ENCODE data around the gene SPC24. TPM values are rescaled to one million over a fixed set of nuclear protein-coding genes. Genes with fewer than 3 reads are reported as not detected.
A peak's percentile ranks its signal among the peaks of the same experiment; 100 is the strongest.
"Not testable (repeated sequence)": the region's sequence is repeated elsewhere in the genome, so short reads cannot be mapped to it uniquely, and the experiment has no call there.

SPC24 gene
- total RNA-seq, 1 experiment from 2014 or later = 33.9 TPM

DNA sequence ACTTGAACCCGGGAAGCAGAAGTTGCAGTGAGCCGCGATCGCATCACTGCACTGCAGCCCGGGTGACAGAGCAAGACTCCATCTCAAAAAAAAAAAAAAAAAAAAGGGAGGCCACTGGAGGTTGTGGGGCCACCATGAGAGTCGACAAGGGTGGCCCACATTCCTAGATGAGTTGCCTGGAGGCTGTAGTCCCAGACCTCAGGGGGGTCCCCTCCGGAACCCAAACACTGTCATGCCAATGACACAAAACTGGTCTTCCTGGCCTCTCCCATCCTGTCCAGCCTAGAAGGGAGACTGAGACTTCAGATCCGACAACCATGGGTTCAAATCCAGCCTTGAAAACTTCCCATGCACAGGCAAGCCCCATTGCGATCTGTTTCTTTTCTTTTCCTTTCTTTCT, 14.7 kb downstream of the SPC24 start (continued):
- TF ChIP-seq POLR2A (IDR thresholded peaks at IDR 0.05; ENCODE audit: borderline replicate concordance, extremely low read depth, insufficient read depth, insufficient read length) (no peak), TCF7L2 (IDR thresholded peaks at IDR 0.05; ENCODE audit: borderline replicate concordance, extremely low read depth, insufficient read depth, insufficient read length) (no peak), ZFX (IDR thresholded peaks at IDR 0.05) (no peak), RAD21 (IDR thresholded peaks at IDR 0.05; ENCODE audit: low read depth) (no peak), SP1 (IDR thresholded peaks at IDR 0.05; ENCODE audit: low read depth) (no peak), EZH2phosphoT487 (IDR thresholded peaks at IDR 0.05; ENCODE audit: borderline replicate concordance) (no peak), ELF1 (IDR thresholded peaks at IDR 0.05; ENCODE audit: borderline replicate concordance, low read depth) (no peak), SIN3A (IDR thresholded peaks at IDR 0.05; ENCODE audit: low read depth) (no peak), EZH2 (IDR thresholded peaks at IDR 0.05) (no peak), FOSL1 (IDR thresholded peaks at IDR 0.05; ENCODE audit: low read depth) (no peak)
- TF ChIP-seq, protein P1, sequence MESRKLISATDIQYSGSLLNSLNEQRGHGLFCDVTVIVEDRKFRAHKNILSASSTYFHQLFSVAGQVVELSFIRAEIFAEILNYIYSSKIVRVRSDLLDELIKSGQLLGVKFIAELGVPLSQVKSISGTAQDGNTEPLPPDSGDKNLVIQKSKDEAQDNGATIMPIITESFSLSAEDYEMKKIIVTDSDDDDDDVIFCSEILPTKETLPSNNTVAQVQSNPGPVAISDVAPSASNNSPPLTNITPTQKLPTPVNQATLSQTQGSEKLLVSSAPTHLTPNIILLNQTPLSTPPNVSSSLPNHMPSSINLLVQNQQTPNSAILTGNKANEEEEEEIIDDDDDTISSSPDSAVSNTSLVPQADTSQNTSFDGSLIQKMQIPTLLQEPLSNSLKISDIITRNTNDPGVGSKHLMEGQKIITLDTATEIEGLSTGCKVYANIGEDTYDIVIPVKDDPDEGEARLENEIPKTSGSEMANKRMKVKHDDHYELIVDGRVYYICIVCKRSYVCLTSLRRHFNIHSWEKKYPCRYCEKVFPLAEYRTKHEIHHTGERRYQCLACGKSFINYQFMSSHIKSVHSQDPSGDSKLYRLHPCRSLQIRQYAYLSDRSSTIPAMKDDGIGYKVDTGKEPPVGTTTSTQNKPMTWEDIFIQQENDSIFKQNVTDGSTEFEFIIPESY (IDR thresholded peaks at IDR 0.05; ENCODE audit: extremely low read depth, insufficient replicate concordance, low read length) = no peak
- TF ChIP-seq, protein P2, sequence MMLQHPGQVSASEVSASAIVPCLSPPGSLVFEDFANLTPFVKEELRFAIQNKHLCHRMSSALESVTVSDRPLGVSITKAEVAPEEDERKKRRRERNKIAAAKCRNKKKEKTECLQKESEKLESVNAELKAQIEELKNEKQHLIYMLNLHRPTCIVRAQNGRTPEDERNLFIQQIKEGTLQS (IDR thresholded peaks at IDR 0.05) = no peak

DNA sequence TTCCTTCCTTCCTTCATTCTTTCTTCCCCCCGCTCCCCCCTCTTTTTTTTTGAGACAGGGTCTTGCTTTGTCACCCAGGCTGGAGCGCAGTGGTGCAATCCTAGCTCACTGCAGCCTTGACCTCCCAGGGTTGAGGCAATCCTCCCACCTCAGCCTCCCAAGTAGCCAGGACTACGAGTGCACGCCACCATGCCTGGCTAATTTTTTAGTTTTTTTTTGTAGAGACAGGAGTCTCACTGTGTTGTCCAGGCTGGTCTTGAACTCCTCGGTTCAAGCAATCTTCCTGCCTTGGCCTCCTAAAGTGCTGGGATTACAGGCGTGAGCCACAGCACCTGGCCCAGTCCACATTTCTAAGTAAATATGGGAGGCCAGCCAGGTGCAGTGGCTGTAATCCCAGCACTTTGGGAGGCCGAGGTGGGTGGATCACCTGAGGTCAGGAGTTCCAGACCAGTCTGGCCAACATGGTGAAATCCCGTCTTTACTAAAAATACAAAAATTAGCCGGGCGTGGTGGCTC, 15.5 kb downstream of the SPC24 start:
- H3K4me3 ChIP-seq (replicated peaks in 1 of 2; ENCODE audit: low read depth in 1 of 2, low read length in 2 of 2); H4K20me1 ChIP-seq (ENCODE audit: insufficient read depth); ATAC-seq; intact Hi-C loops (cut with micrococcal nuclease); H3K9me2 ChIP-seq (ENCODE audit: insufficient read depth); RAD21 ChIA-PET (ENCODE audit: low non-redundant PET in 1 of 2, low total read pairs in 2 of 2, uncharacterized antibody in 2 of 2, unreplicated experiment in 2 of 2); H3K9ac ChIP-seq (ENCODE audit: low read length); H3K27me3 ChIP-seq (ENCODE audit: insufficient read depth, low read length); H3K9me3 ChIP-seq (ENCODE audit: control insufficient read depth in 1 of 2, insufficient read depth in 1 of 2, low read depth in 1 of 2, low read length in 2 of 2); H3K79me2 ChIP-seq (ENCODE audit: insufficient read depth, low read length); H3K36me3 ChIP-seq (ENCODE audit: control insufficient read depth in 1 of 2, insufficient read depth in 2 of 2, low read length in 2 of 2); BruUV-seq (replicated peaks); H2AFZ ChIP-seq (ENCODE audit: low read depth, low read length, poor library complexity, severe bottlenecking); DNase-seq (ENCODE audit: low read depth, low spot score): not testable (repeated sequence)
- Histone ChIP-seq H3K4me1 (ENCODE audit: control insufficient read depth in 1 of 2, insufficient read depth in 2 of 2, low read length in 2 of 2) (peaks cover 67 to 73% of the 10 kb centered on the region in 2 experiments), H3K27ac (ENCODE audit: low read depth, low read length) (peak overlapping the region; percentile 92), H3K4me2 (ENCODE audit: low read length) (peak overlapping the region; percentile 85)
- ChIA-PET POLR2A (interaction anchor here (1.8 kb wide), 1 partner anchor 16 kb away, joined by 4 read pairs; no protein-coding TSS in a partner anchor), CTCF (interaction anchor here (1.1 kb wide), 1 partner anchor 104 kb away, joined by 3 read pairs; no protein-coding TSS in a partner anchor)

All from HCT116 (cell line).